Ovary (tissue), 9 donors: ENCODE data around the gene TP53BP1. TPM values are rescaled to one million over a fixed set of nuclear protein-coding genes. Genes with fewer than 3 reads are reported as not detected.

Experiments used
- DNase-seq, 5 donors: peaks; one replicate each; pipeline ENCODE4 v3.0.0-alpha.2; 2019 to 2020
- H3K27ac ChIP-seq, 2 donors: fragments of 200-600 bp; one replicate each; pipeline versions ENCODE4 v1.5.1 to v1.8.0; 2019 to 2022
- H3K27me3 ChIP-seq: fragments of 200-600 bp; one replicate; pipeline ENCODE4 v1.8.0; 2022
- H3K36me3 ChIP-seq: fragments of 200-600 bp; sonication (generic); one replicate; pipeline ENCODE4 v1.5.1; 2019
- H3K4me1 ChIP-seq: one replicate; pipeline ENCODE4 v1.8.1; 2013; ENCODE audit warnings: mild to moderate bottlenecking, moderate library complexity; ENCODE audit not compliant: insufficient read depth
- H3K4me3 ChIP-seq: fragments of 200-600 bp; sonication (generic); one replicate; pipeline ENCODE4 v1.5.1; 2017
- H3K9me3 ChIP-seq, 2 donors: fragments of 200-600 bp in 1 of 2; sonication (generic) in 1 of 2; one replicate each; pipeline versions ENCODE4 v1.5.1 to v1.8.1; 2013 to 2019; ENCODE audit warnings: mild to moderate bottlenecking in 1 of 2, moderate library complexity in 1 of 2
- CTCF ChIP-seq, 3 donors: fragments of 450-650 bp in 2 of 3; fragments of 200-600 bp in 1 of 3; IDR thresholded peaks; one replicate each; pipeline versions ENCODE4 v1.5.1 to v1.8.0; 2016 to 2022; ENCODE audit warnings: antibody characterized with exemption in 3 of 3, mild to moderate bottlenecking in 1 of 3
- EP300 ChIP-seq: sonication (generic); formaldehyde crosslinking; IDR thresholded peaks from one replicate; pipeline ENCODE4 v1.6.1; 2017; ENCODE audit warnings: antibody characterized with exemption
- POLR2A ChIP-seq: fragments of 450-650 bp; IDR thresholded peaks from one replicate; pipeline ENCODE4 v1.6.1; 2017; ENCODE audit warnings: antibody characterized with exemption, mild to moderate bottlenecking, moderate library complexity
- WGBS, 3 donors: extraction: QIAGEN DNeasy Blood & Tissue Kit in 1 of 3; methylation state at CpG; one replicate each; pipeline versions ENCODE4 v1.1.5 to v1.1.7; 2013 to 2017; 5-methylcytosine and 5-hydroxymethylcytosine counted together
- intact Hi-C, 4 donors: fragments of 100-400 bp; cut with DNase I; formaldehyde crosslinking; loops; one replicate each; pipeline versions ENCODE4 v1.11.0 to v1.15.1; 2022 to 2023
- polyA plus RNA-seq, 2 donors: library from polyadenylated mRNA; stranded (reverse); fragments of 200-250 nt in 1 of 2; fragments of 350-450 nt in 1 of 2; fragmentation: Illumina TruSeq in 1 of 2; extraction: RNeasy Lipid Tissue Mini Kit (QIAGEN cat#74804) in 1 of 2; gene quantifications; one replicate each; pipeline ENCODE4 v1.2.3, GENCODE V29; 2013 to 2014
- total RNA-seq, 7 donors: library from RNA; depleted of rRNA in 2 of 7; stranded (reverse); fragments of >200 nt in 2 of 7; fragmentation: NEBNext Ultra II Directional in 3 of 7; extraction: Animal tissue kit (Norgen Biotek cat#: 25700) in 3 of 7; gene quantifications; one replicate each; pipeline versions ENCODE4 v1.1.0 to v1.2.4, GENCODE V29; 2016 to 2023
- donor health status: DM: no; HTN: no; CAD: no; lungs with moderate emphysema.
- donor health status: DM: no; HTN: no; CAD: no.
- donor health status: Bipolar disorder and iron deficiency.
- donor health status: DM: yes; HTN: yes; CAD: no.
- donor health status: DM: no; HTN: no; CAD: no.
- donor health status: DM: yes; HTN: yes; CAD: no.

TP53BP1 gene
- total and polyA plus RNA-seq, 9 donors = 14.5 to 72.1 (median 47.6) TPM

GRCh38 chr15:43471975-43472374, 21.0 kb downstream of the TP53BP1 start:
- TF ChIP-seq CTCF (IDR thresholded peaks at IDR 0.05) (no peak), EP300 (no peak), POLR2A (no peak)
- Histone ChIP-seq H3K4me3 (no peak overlapping the region), H3K9me3 (no peaks in the 10 kb centered on the region), H3K4me1 (no peaks in the 10 kb centered on the region), H3K27ac (no peak overlapping the region), H3K27me3 (no peaks in the 10 kb centered on the region), H3K36me3 (no peaks in the 10 kb centered on the region)
- no peak for DNase-seq
- intact Hi-C loops = no loop called here

GRCh38 chr15:43469867-43470266, 23.1 kb downstream of the TP53BP1 start:
- H3K36me3 ChIP-seq = no peaks in the 10 kb centered on the region

GRCh38 chr15:43465100-43465499, 27.9 kb downstream of the TP53BP1 start:
- intact Hi-C loops = no loop called here
- Histone ChIP-seq H3K36me3 (no peaks in the 10 kb centered on the region), H3K4me1 (no peaks in the 10 kb centered on the region), H3K9me3 (no peaks in the 10 kb centered on the region), H3K4me3 (no peak overlapping the region), H3K27me3 (no peaks in the 10 kb centered on the region), H3K27ac (no peak overlapping the region)
- TF ChIP-seq CTCF (IDR thresholded peaks at IDR 0.05) (no peak), POLR2A (no peak), EP300 (no peak)
- 86 to 88% (median 86%) methylated on average over 2 of the region's 2 CpGs for WGBS, 3 donors
- DNase-seq = no peak

More at GRCh38 chr15:43469867-43470266, 23.1 kb downstream of the TP53BP1 start:
- Histone ChIP-seq H3K4me3 (no peak overlapping the region), H3K4me1 (no peaks in the 10 kb centered on the region), H3K27ac (no peak overlapping the region), H3K9me3 (no peaks in the 10 kb centered on the region), H3K27me3 (no peaks in the 10 kb centered on the region)
- intact Hi-C loops = no loop called here
- DNase-seq = no peak
- no peak for TF ChIP-seq POLR2A
- TF ChIP-seq EP300 = no peak
- no peak for TF ChIP-seq CTCF (IDR thresholded peaks at IDR 0.05)
- WGBS, 3 donors = 75 to 79% (median 79%) methylated on average over 3 of the region's 3 CpGs

GRCh38 chr15:43463998-43464397, 29.0 kb downstream of the TP53BP1 start:
- DNase-seq = no peak
- Histone ChIP-seq H3K9me3 (no peaks in the 10 kb centered on the region), H3K4me1 (no peaks in the 10 kb centered on the region), H3K27ac (no peak overlapping the region), H3K4me3 (no peak overlapping the region), H3K36me3 (no peaks in the 10 kb centered on the region), H3K27me3 (no peaks in the 10 kb centered on the region)
- intact Hi-C loops = no loop called here
- WGBS, 3 donors = 95 to 100% (median 96%) methylated on average over 1 of the region's 1 CpG
- TF ChIP-seq POLR2A (no peak), CTCF (IDR thresholded peaks at IDR 0.05) (no peak), EP300 (no peak)

- no peaks in the 10 kb centered on the region for H3K4me1 ChIP-seq
- H3K4me3 ChIP-seq = no peak overlapping the region
- DNase-seq = no peak
- no peaks in the 10 kb centered on the region for H3K27me3 ChIP-seq
- intact Hi-C loops = no loop called here
- no peaks in the 10 kb centered on the region for H3K36me3 ChIP-seq
- no peak overlapping the region for H3K27ac ChIP-seq
- no peaks in the 10 kb centered on the region for H3K9me3 ChIP-seq
- TF ChIP-seq EP300 (no peak), CTCF (IDR thresholded peaks at IDR 0.05) (no peak), POLR2A (no peak)
- whole genome bisulfite sequencing, 3 donors = 66 to 77% (median 68%) methylated on average over 1 of the region's 1 CpG
Measured at GRCh38 chr15:43463507-43463906, 29.4 kb downstream of the TP53BP1 start.
